ENCODE measurements around the gene ADAMTSL4. TPM values are rescaled to one million over a fixed set of nuclear protein-coding genes. Genes with fewer than 3 reads are reported as not detected.
A peak's percentile ranks its signal among the peaks of the same experiment; 100 is the strongest.

The ADAMTSL4 gene
- polyA plus RNA-seq, 1 donor: 10.4 TPM

GRCh38 chr1:150534002-150534401 lies 15.2 kb upstream of the ADAMTSL4 start:
- no peak for DNase-seq

DNA sequence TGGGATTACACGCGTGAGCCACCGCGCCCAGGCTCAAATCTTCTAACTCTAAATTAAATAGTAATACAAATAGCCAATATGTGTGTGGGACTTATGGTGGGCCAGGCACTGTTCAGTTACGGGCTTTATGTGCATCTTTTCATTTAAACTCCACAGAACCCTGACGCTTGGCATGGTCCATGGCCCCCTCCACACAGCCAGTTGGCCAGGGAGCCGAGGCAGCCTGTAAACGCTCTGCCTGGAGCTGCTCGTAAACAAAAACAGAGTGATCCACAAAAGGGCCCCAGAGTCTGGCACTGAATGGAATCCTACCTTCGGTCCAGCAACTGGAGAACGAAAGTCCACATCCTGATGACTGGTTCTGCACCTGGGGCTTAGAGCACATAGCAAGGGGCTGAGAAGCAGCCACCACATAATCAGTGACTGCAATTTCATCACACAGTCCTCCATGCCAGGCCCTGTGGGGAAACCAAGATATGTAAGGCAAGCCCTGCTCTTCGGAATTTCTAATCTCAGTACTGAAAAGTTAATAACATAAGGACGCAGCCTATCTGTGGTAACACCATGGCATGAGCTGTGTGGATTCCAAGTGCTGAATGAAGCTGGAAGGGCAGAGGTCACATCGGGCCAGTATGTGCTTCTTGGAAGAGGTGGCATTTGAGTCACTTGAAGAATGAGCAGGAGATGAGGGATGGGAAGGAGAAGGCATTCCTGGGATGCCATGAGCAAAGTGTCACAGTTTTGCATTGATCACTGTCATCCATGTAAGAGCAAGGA lies 13.5 kb upstream of the ADAMTSL4 start:
- DNase-seq: no peak

GRCh38 chr1:150536836-150537731 lies 12.1 kb upstream of the ADAMTSL4 start:
- no peak for DNase-seq

DNA sequence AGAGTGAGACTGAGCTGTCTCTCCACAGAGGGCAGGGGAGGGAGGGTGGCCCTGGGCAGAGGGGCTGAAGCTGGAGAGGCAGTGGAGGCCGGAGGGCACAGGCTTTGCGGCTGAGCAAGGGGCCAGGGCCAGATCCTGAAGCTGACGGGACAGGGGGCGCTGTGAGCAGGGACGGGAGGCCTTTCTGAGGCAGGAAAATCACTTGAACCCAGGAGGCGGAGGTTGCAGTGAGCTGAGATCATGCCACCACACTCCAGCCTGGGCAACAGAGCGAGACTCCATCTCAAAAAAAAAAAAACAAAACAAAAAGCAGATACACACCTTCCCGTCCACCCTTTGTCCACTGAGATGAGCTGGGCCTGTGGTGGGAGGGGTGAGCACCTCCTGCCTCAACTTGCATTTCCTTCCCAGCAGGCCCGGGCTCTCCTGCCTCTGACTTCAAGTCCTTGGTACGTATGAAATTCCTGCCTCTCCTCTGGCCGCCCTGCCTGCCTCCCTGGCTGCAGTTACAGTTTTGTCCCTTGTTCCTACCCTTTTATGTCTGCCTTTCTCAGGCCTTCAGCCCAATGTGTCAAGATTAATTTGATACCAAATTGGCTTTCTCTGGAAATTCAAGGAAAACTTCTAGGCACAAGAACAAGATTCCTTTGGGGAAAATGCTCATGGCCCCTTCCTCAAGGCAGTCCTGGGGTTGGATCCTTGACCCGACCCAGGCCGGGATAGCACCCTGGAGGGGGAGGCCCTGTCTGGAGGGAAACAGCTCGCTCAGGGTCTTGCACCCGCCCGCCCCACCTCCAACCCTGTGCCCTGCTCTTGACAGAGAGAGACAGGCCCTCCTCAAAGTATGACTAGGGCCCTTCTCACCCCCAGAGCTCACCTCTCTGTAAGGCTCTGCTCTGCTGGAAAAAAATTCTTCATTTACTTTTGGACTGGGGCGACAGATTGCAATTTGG lies 11.2 kb upstream of the ADAMTSL4 start:
- DNase-seq: no peak

DNA sequence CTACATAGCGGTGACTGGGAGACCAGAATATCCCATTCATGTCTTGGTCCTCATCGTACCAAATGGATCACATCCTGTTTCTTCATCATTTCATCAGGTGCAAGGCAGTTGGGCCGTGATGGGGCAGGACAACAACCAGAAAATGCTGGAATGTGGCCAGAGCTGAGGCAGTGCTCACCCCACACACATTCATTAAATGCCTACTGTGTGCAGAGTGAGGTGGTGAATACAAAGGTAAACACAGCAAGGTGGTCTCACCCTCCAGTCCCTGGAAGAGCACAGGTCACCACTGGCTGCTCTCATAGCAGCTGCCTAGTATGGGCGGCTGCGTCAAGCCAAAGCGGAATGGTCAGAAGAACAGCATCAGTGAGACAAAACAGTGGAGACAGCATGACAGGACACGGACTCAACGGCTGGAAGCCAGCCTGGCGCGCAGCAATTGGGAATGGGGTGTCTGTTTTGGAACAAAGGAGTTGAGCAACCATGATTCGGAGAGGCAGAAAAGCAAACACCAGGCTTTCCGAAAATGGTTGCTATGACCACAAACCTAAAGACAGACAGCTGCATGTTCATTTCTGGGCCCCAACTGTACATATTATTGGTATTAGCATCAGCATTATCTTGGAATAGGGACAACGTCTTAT lies 5.6 kb upstream of the ADAMTSL4 start:
- no peak for DNase-seq

DNA sequence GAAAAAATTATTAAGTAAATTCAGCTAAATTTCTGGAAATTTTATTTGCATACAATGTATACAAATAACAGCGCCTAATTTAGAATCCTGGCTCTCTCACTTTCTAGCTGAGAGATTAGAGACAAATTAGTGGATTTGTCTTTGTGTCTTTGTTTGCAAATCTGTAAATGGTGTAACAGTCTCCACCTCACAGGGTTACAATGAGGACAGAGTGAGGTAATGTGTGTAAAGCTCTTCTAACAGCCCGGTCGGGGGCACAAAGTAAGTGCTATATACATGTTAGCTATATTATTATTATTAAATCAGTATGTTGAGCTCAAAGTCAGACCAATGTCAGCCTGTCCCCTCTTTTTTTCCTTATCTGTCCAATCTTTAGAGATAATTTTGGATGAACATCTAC lies 5.0 kb upstream of the ADAMTSL4 start:
- DNase-seq: no peak

GRCh38 chr1:150545486-150546032 lies 3.6 kb upstream of the ADAMTSL4 start:
- no peak for DNase-seq

GRCh38 chr1:150546294-150546937 lies 2.8 kb upstream of the ADAMTSL4 start:
- DNase-seq: no peak

DNA sequence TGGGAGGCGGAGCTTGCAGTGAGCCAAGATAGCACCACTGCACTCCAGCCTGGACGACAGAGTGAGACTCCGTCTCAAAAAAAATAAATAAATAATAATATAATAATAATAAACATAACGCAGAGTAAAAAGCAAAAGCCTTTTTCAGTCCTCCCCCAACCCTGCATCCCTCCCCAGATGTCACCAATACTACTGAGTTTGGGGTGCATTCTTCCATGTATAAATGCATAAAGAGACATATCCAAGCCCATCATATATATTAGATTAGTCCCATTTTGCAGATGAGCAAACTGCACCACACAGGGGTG lies 930 bp upstream of the ADAMTSL4 start:
- DNase-seq: no peak

- no peak for DNase-seq
Observed at GRCh38 chr1:150549496-150550221, 451 bp downstream of the ADAMTSL4 start.

DNA sequence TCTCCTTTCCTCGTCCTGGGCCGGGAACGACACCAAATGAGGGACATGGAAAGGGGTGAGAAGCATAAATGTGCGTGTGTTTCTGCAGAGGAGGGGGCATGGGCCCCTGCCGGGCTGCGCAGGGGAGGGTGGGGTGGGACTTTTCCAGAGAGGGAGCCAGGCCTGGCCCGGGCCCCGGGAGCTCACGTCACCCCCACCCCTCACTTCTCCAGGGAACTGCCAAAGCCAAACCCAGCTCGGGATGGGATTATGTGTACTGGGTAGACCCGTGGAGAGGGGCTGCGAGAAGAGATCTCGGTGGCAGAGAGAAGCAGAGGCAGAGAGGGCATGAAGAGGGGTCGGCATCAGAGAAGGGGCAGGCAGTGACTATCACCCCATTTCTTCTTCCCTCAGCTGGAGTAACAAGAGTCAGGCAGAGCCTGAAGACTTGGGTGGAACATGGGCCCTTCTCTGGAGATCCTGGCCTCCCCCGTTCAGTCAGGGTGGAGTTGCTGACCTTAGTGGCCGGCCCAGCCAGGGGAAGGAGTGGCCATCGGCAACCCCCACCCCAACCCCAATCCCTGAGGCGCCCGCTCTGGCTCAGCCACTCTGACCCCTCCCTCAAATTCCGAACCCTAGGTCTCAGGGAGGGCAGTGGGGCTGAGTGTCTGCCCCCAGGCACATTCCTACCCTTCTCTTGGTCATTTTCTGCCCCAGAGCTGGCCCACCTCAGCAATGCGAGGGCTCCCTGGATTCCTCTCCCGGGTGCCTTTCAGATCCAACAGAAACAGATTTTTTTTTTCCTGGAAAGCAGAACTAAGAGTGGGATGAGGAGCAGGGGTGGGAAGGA lies 1.2 kb downstream of the ADAMTSL4 start:
- DNase-seq: no peak

GRCh38 chr1:150551051-150551783 lies 2.0 kb downstream of the ADAMTSL4 start:
- DNase-seq: no peak

- no peak for DNase-seq
Observed at GRCh38 chr1:150551784-150552127, 2.5 kb downstream of the ADAMTSL4 start.

GRCh38 chr1:150552128-150552910 lies 3.1 kb downstream of the ADAMTSL4 start:
- DNase-seq: peak; percentile 54

GRCh38 chr1:150552911-150553289 lies 3.7 kb downstream of the ADAMTSL4 start:
- DNase-seq: no peak

DNA sequence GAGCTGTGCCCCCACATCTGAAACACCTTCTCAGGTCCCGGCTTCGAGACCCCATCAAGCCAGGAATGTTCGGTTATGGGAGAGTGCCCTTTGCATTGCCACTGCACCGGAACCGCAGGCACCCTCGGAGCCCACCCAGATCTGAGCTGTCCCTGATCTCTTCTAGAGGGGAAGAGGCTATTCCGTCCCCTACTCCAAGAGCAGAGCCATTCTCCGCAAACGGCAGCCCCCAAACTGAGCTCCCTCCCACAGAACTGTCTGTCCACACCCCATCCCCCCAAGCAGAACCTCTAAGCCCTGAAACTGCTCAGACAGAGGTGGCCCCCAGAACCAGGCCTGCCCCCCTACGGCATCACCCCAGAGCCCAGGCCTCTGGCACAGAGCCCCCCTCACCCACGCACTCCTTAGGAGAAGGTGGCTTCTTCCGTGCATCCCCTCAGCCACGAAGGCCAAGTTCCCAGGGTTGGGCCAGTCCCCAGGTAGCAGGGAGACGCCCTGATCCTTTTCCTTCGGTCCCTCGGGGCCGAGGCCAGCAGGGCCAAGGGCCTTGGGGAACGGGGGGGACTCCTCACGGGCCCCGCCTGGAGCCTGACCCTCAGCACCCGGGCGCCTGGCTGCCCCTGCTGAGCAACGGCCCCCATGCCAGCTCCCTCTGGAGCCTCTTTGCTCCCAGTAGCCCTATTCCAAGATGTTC lies 4.3 kb downstream of the ADAMTSL4 start:
- DNase-seq: no peak

DNA sequence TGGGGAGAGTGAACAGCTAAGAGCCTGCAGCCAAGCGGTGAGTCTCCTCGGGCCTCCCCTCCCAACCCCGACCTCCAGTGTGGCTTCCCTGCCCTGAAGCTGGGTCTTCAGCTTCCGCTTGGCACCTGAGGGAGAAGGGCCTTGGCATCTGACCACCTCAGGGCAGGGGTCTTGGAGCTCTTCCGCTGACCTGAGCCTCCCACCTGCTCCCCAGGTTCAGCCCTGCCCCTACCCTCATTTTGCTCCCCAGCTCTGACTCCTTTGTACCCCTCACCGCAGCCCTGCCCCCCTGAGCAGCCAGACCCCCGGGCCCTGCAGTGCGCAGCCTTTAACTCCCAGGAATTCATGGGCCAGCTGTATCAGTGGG lies 4.9 kb downstream of the ADAMTSL4 start:
- DNase-seq: no peak

Measured in left kidney (tissue), 2 donors.